Activated CD8-positive, alpha-beta memory T cell treated with anti-CD3 and anti-CD28 coated beads, Interleukin-2, amount 10 ng/mL, durations not matched to agents 7 days and 5 days (primary cell): ENCODE results near the gene SCN8A. TPM values are rescaled to one million over a fixed set of nuclear protein-coding genes. Genes with fewer than 3 reads are reported as not detected.
A peak's percentile ranks its signal among the peaks of the same experiment; 100 is the strongest.

Experiments
- ATAC-seq: fragments of 150-1000 bp; cut with Tn5 transposase; one replicate; pipeline ENCODE4 v1.10.0; 2021; ENCODE audit warnings: moderate library complexity
- CTCF ChIA-PET: fragments of 350-600 bp; sonication (Branson Sonifier 250); formaldehyde crosslinking; loops from one replicate; lab custom pipeline; 2021; ENCODE audit warnings: antibody characterized with exemption; lab: Charles Lee
- DNase-seq: peaks from one replicate; pipeline ENCODE4 v3.0.0-alpha.2; 2020
- H3K27ac Mint-ChIP-seq: one replicate; pipeline ENCODE4 v1.8.0; 2021; ENCODE audit warnings: mild to moderate bottlenecking, mixed read lengths
- H3K27me3 Mint-ChIP-seq: one replicate; pipeline ENCODE4 v1.8.0; 2021; ENCODE audit warnings: mixed read lengths
- H3K36me3 Mint-ChIP-seq: one replicate; pipeline ENCODE4 v1.8.0; 2021; ENCODE audit warnings: mild to moderate bottlenecking, mixed read lengths
- H3K4me1 Mint-ChIP-seq: one replicate; pipeline ENCODE4 v1.8.0; 2021; ENCODE audit warnings: mixed read lengths
- H3K4me3 Mint-ChIP-seq: one replicate; pipeline ENCODE4 v1.8.0; 2021; ENCODE audit warnings: mild to moderate bottlenecking, moderate library complexity, mixed read lengths
- H3K9me3 Mint-ChIP-seq: one replicate; pipeline ENCODE4 v1.8.0; 2022; ENCODE audit warnings: low read depth, mixed read lengths
- total RNA-seq, 2 experiments: library from RNA; stranded (reverse); gene quantifications; one replicate each; pipeline ENCODE4 v1.2.3, GENCODE V29; 2021

Gene SCN8A
- total RNA-seq, 2 experiments from 2014 or later, result 1.3 to 2.3 TPM

DNA sequence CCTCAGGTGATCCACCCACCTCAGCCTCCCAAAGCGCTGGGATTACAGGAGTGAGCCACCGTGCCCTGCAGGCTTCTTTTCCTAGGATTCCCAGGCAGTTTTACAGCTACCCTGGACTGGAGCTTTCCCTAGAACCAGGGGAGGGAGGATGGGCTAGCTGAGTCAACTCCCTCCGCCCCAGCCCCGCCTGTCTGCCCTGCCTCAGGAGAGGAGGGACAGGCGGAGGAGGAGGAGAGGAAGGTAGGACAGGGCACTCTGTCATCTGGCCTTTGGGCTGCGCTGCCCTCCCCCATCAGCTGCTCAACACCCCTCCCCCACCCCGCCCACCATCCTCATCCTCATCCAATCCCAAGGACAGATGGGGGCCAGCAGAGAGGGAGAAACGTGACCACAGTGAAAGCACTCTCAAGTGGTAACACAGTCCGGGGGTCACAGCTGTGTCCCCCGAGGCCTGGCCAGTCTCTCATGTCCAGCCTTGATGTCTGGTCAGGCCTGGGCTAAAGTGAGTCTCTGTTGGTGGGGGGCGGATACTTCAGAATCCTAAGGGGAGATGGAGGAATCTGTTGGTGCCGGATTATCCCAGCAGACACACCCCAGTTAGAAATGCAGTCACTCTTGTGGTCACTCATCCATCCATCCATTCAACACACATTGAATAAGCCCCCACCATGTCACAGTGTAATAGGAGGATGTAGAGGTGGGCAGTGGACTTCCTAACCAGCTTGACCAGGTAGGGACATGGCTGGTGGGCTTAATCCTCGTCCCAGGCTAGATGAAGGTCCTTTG, 245.2 kb downstream of the SCN8A start:
- Mint-ChIP-seq H3K9me3 (no peaks in the 10 kb centered on the region), H3K36me3 (no peaks in the 10 kb centered on the region), H3K27ac (no peak overlapping the region), H3K4me3 (no peak overlapping the region), H3K27me3 (peaks cover 53% of the 10 kb centered on the region), H3K4me1 (peaks cover 13% of the 10 kb centered on the region)
- ATAC-seq (no peak), DNase-seq (no peak)
- CTCF ChIA-PET, result interaction anchor here (0.7 to 0.9 kb wide), 2 partner anchors 39 to 195 kb away, joined by 3 read pairs; no protein-coding TSS in a partner anchor

DNA sequence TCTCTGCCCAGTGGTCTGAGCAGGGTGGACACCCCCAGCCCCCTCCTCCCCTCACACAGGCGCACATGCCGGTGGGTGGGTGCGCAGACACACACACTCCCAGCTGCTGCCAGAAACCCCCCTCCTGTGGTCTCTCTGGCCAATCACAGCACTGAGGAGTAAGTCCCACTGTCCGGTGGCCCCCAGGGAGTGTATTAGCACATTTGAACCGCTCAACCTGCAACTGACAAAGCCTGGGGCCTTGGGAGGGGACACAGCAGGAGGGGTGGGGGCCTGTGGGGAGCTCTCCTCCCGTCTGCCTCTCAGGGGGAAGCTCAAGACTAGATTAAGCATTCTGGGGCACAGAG, 245.8 kb downstream of the SCN8A start:
- H3K4me1 Mint-ChIP-seq, result peaks cover 13% of the 10 kb centered on the region
- CTCF ChIA-PET, result no interaction called here
- H3K9me3 Mint-ChIP-seq, result no peaks in the 10 kb centered on the region
- no peak overlapping the region for H3K27ac Mint-ChIP-seq
- ATAC-seq, result no peak
- H3K4me3 Mint-ChIP-seq, result no peak overlapping the region
- H3K27me3 Mint-ChIP-seq, result peaks cover 51% of the 10 kb centered on the region
- H3K36me3 Mint-ChIP-seq, result no peaks in the 10 kb centered on the region
- no peak for DNase-seq

DNA sequence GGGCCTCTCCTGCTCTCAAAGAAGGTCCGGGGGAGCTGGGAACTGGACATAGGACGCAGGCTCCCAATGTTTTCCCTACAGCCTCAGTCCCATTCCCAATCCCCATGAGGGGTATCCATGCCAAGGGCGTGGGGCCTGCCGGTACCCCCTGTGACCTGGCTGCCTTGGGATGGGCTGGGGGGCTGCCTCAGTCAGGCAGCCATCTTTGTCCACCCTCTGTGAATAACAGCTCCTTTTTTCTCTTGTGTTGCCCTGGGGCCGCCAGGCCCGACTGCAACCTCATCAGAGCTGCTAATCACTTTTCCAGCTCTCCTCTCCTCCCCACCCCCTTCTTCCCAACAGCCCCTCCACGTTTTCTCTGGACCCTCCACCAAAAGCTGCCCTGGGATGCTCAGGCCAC, 246.3 kb downstream of the SCN8A start:
- H3K27me3 Mint-ChIP-seq, result peaks cover 50% of the 10 kb centered on the region
- DNase-seq, result no peak
- no peaks in the 10 kb centered on the region for H3K36me3 Mint-ChIP-seq
- H3K9me3 Mint-ChIP-seq, result no peaks in the 10 kb centered on the region
- H3K4me1 Mint-ChIP-seq, result peaks cover 12% of the 10 kb centered on the region
- ATAC-seq, result no peak
- CTCF ChIA-PET, result no interaction called here
- H3K4me3 Mint-ChIP-seq, result no peak overlapping the region
- H3K27ac Mint-ChIP-seq, result no peak overlapping the region

DNA sequence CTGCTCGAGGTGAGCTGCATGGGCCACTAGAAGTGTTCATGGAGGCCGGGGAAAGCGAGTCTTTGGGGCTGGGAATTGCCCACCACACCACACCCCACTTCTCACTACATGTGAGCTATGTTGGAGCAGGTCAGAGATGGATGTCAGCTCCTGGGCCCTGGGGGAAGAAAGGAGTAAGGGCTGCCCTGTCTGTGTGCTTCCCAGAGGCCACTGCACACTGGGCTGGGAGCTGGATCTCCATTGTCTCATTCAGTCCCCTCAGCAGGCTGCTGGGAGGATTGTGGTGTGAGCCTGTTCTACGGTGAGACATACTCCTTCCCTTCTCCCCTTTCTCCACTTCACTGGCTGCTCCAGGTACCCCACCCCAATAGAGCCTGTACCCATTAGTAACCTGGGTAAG, 247.0 kb downstream of the SCN8A start:
- ATAC-seq, result no peak
- Mint-ChIP-seq H3K27me3 (peaks cover 47% of the 10 kb centered on the region), H3K27ac (no peak overlapping the region), H3K4me1 (peaks cover 5% of the 10 kb centered on the region), H3K9me3 (no peaks in the 10 kb centered on the region), H3K4me3 (no peak overlapping the region), H3K36me3 (no peaks in the 10 kb centered on the region)
- DNase-seq, result no peak
- CTCF ChIA-PET, result interaction anchor here (1.2 kb wide), 1 partner anchor 9 kb away, joined by 4 read pairs; no protein-coding TSS in a partner anchor

DNA sequence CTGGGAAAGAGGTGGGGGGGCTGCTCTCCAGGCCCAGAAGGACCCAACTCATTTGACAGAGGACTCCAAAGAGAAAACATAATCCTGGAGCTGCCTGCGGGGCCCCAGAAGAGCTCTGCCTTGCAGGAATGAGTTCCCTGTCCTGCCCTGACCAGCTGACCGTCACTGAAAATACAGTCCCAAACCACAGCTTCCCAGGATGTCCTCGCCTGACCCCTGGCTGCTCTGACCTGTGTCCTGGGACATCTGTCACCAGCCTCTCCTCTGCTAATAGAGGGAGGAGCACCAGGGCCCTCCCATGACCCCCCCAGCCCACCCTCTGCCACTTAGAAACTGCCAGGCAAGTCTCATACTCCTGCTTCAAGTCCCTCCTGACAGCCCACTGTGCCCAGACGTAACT, 247.7 kb downstream of the SCN8A start:
- Mint-ChIP-seq H3K36me3 (no peaks in the 10 kb centered on the region), H3K4me1 (no peaks in the 10 kb centered on the region), H3K27ac (no peak overlapping the region), H3K9me3 (no peaks in the 10 kb centered on the region), H3K27me3 (peaks cover 44% of the 10 kb centered on the region), H3K4me3 (no peak overlapping the region)
- CTCF ChIA-PET, result interaction anchor here (1.2 kb wide), 1 partner anchor 9 kb away, joined by 4 read pairs; no protein-coding TSS in a partner anchor
- DNase-seq, result no peak
- ATAC-seq, result no peak

DNA sequence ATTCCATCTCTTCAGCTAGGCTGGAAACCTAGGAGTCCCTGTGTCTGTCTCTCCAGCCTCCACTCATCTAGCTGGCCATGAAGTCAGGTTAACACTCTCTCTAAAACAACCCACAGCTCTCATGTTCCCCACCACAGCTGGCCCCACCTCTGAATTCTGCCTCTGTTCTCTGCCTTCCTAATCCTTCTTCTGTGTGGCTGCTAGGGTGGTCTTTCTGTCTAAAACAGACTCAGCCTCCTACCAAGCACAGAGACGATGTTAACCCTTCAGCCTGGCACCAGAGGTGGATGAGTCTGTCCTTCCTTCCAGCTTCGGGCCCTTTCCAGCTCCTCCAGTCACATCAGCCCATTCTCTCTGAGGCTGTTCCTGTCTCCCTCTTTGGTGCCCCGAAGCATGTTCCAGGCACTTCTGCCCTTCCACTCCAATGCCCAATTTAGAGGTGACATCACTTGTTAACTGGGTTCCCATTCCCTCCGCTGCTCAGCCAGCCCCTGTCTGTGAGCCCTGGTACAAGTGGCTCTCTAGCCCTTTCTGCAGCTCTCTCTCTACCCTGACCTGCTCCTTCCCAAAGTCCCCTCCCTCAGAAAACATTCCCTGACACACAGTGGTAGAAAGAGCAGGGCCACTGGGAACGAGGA, 248.4 kb downstream of the SCN8A start:
- Mint-ChIP-seq H3K4me3 (no peak overlapping the region), H3K36me3 (no peaks in the 10 kb centered on the region), H3K4me1 (no peaks in the 10 kb centered on the region), H3K9me3 (no peaks in the 10 kb centered on the region), H3K27ac (no peak overlapping the region), H3K27me3 (peaks cover 46% of the 10 kb centered on the region)
- DNase-seq, result no peak
- CTCF ChIA-PET, result no interaction called here
- no peak for ATAC-seq

DNA sequence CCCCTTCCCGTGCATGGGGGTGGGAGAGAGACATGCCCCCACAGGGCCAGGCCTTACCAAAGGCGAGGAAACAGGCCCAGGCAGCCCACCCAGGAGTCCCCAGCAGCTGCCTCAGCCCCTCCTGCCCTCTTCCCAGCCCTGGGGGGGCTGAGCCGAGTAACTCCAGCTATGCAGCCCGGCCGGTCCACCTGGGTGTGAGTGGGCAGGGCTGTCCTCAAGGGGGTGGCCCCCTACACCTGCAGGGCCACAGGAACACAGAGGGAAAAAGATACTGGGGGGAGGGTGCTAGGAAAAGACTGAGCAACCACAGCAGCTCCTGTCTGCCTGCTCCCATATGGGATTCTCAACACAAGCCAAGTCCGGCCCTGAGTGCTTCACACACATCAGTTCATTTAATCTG, 249.9 kb downstream of the SCN8A start:
- Mint-ChIP-seq H3K27me3 (peaks cover 53% of the 10 kb centered on the region), H3K4me3 (no peak overlapping the region), H3K9me3 (no peaks in the 10 kb centered on the region), H3K4me1 (no peaks in the 10 kb centered on the region), H3K27ac (no peak overlapping the region), H3K36me3 (no peaks in the 10 kb centered on the region)
- no peak for DNase-seq
- no peak for ATAC-seq
- CTCF ChIA-PET, result no interaction called here

DNA sequence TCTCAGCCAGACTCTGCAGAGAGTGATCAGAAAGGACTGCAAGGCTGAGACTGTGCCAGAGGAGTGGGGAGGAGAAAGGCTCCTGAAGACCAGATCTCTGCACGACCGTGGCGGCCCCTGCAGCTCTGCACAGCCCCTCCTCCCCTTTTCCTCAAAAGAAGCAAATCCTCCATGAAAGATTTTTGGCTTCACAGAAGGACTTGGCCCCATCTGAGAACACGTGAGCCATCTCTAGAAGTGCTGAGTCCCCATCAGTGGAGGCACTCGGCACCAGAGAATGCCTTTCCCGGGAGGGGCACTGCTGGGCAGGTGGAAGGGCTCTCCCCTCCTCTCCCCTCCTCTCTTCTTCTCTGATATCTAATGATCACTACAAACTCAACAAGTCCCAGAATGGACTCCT, 250.7 kb downstream of the SCN8A start:
- H3K27me3 Mint-ChIP-seq, result peaks cover 61% of the 10 kb centered on the region
- H3K9me3 Mint-ChIP-seq, result no peaks in the 10 kb centered on the region
- DNase-seq, result no peak
- ATAC-seq, result no peak
- H3K36me3 Mint-ChIP-seq, result no peaks in the 10 kb centered on the region
- CTCF ChIA-PET, result no interaction called here
- H3K4me3 Mint-ChIP-seq, result no peak overlapping the region
- peaks cover 1% of the 10 kb centered on the region for H3K4me1 Mint-ChIP-seq
- no peak overlapping the region for H3K27ac Mint-ChIP-seq

DNA sequence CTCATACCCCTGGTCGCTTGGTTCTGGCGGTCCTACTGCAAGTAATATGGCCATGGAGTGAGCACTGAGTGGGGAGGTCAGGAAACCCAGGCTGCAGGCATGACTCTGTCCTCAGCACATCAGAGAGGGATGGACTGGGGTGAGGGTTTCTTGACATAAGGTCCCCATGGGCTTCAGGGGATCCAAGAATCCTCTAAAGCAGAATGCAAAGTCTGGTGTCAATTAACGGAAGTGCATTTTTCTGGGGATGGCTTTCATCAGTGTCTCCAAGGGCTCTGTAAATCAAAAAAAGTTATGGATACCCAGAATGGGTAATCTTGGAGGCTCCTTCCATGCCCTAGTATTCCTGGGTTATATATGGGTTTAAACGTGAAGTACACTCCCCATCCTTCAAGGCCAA, 253.8 kb downstream of the SCN8A start:
- no peak overlapping the region for H3K27ac Mint-ChIP-seq
- H3K4me1 Mint-ChIP-seq, result peaks cover 2% of the 10 kb centered on the region
- ATAC-seq (no peak), DNase-seq (no peak)
- peaks cover 61% of the 10 kb centered on the region for H3K27me3 Mint-ChIP-seq
- H3K36me3 Mint-ChIP-seq, result no peaks in the 10 kb centered on the region
- CTCF ChIA-PET, result no interaction called here
- no peak overlapping the region for H3K4me3 Mint-ChIP-seq
- no peaks in the 10 kb centered on the region for H3K9me3 Mint-ChIP-seq

DNA sequence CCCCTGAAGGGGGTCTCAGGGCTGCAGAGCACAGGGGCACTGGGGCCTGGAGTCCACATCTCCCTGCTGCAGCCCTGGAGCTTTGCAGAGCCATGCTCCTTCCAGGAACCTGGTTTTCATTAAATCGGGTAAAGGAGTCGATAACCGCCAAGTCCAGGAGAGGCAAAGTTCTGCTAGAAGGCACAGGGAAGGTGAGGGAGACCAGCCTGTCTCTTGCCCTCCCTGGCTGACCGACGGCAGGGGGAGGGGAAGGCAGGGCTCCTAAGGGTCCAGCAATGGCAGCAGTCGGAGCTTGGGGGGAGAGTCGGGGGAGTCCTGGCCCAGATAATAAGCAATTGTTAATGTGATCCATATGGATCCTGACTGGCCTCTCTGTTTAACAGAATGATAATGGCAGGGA, 254.4 kb downstream of the SCN8A start:
- Mint-ChIP-seq H3K9me3 (no peaks in the 10 kb centered on the region), H3K4me3 (no peak overlapping the region), H3K36me3 (no peaks in the 10 kb centered on the region), H3K27me3 (peaks cover 60% of the 10 kb centered on the region), H3K4me1 (peaks cover 2% of the 10 kb centered on the region), H3K27ac (no peak overlapping the region)
- CTCF ChIA-PET, result interaction anchor here (1.0 kb wide), 1 partner anchor 30 kb away, joined by 3 read pairs; no protein-coding TSS in a partner anchor
- ATAC-seq (no peak), DNase-seq (no peak)

DNA sequence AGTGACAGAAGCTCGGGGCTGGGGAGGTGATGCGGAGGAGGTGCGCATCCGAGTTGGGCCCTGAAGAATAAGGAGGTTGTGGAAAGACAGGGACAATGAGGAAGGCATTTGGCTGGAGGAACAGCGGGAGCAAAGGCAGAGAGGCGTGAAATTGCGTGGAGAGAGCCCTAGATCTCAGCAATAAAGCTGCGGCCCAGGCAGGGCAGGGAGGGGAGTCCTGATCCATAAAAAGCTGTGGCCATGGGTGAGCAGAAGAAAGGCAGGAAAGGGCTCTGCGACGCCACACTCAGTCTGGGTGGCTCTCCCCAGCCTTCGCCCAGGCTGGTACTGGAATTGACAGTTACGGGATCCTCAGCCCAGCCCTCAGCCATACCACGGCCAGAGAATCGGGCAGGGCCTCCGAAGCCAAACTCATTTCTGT, 255.2 kb downstream of the SCN8A start:
- ATAC-seq, result no peak
- Mint-ChIP-seq H3K27ac (no peak overlapping the region), H3K27me3 (peaks cover 66% of the 10 kb centered on the region), H3K9me3 (no peaks in the 10 kb centered on the region), H3K4me1 (peaks cover 4% of the 10 kb centered on the region), H3K36me3 (no peaks in the 10 kb centered on the region), H3K4me3 (peak overlapping the region; percentile 6)
- no peak for DNase-seq
- CTCF ChIA-PET, result interaction anchor here (1.0 kb wide), 1 partner anchor 29 kb away, joined by 3 read pairs; no protein-coding TSS in a partner anchor

DNA sequence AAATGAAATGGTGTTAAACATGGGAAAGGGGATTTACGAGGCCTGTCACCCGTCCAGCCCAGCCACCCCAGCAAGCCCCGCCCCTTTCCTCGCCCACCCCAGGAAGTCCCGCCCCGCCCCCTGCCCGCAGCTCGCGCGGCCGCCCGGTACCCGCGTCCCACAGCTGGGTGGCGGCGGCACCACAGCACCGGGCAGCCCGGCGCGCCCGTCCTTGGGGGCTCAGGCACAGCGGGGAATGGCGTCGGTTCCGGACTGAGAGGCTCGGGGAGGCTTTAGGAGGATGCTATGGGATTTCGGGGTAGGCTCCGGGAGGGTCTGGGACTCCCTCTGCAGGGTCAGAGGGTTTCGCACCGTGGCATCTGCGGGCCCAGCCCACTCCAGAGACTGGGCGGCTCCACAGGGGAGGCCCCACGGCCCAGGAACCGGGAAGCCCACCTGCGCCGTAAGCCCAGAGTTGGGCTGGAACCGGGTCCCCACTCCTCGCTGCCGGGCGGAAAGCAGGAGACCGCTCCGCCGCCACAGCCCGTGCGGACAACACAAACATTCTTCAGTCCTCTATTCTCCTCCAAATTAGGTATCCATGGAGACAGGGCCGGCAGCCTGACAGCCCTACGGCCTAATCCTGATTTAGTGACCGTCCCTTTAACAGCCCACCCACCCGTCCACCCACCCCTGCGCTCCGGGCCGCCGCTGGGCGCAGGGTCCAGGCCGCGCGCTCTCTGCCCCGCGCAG, 256.0 kb downstream of the SCN8A start:
- DNase-seq (peak; percentile 44), ATAC-seq (peak; percentile 56)
- Mint-ChIP-seq H3K9me3 (no peaks in the 10 kb centered on the region), H3K4me1 (peaks cover 11% of the 10 kb centered on the region), H3K27ac (no peak overlapping the region), H3K36me3 (no peaks in the 10 kb centered on the region), H3K4me3 (peak overlapping the region; percentile 38), H3K27me3 (peaks cover 66% of the 10 kb centered on the region)
- CTCF ChIA-PET, result no interaction called here

DNA sequence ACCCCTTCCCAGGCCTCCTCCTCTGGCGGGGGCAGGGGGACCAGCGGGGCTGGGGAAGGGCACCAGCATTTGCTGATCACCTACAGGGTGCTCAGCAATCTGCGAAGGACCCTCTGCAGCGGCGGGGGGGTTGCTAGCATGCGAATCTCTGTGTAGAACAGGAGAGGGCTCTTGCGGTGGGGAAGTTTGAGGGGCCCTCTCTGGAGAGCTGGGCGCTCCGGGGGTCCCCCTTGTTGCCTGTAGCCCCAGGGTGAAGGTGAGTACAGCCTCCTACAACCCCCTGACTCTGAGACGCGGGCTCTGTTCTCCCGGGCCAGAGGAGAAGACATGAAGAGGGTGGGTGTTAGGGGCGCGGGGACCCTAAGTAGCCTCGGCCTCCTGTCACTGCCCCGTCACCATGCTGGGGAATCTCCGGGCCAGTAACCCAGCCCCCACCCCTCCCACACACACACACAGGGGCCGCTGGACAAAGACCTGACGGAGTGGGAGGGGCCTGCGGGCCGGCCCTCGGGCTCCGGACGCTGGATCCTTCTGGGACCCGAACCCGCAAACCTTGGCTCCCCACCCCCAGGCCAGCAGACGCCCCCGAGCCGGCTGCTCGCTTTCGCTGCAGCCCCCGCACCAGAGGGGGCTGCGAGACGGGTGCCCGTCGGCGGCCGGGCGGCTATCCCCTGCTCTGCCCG, 256.8 kb downstream of the SCN8A start:
- no peaks in the 10 kb centered on the region for H3K9me3 Mint-ChIP-seq
- H3K4me1 Mint-ChIP-seq, result peaks cover 12% of the 10 kb centered on the region
- H3K36me3 Mint-ChIP-seq, result no peaks in the 10 kb centered on the region
- DNase-seq (no peak), ATAC-seq (no peak)
- peaks cover 72% of the 10 kb centered on the region for H3K27me3 Mint-ChIP-seq
- CTCF ChIA-PET, result no interaction called here
- no peak overlapping the region for H3K27ac Mint-ChIP-seq
- H3K4me3 Mint-ChIP-seq, result no peak overlapping the region
